IMR-90 (cell line): ENCODE measurements around the gene GBE1. TPM values are rescaled to one million over a fixed set of nuclear protein-coding genes. Genes with fewer than 3 reads are reported as not detected.

ENCODE experiments used
- ATAC-seq: fragments of 200-7000 bp; cut with Tn5 transposase; 2 replicates; pipeline ENCODE4 v1.9.1; 2020; ENCODE audit warnings: low read depth, mild to moderate bottlenecking, moderate library complexity
- BruUV-seq: library from RNA; stranded (reverse); fragments of 400-500 nt; replicated peaks from 2 replicates; lab custom pipeline; 2021; lab: Mats Ljungman, UMichigan
- CTCF ChIA-PET: fragments of 300-600 bp; formaldehyde crosslinking; extraction: SDS; loops from one replicate; lab custom pipeline; 2021; ENCODE audit warnings: antibody characterized with exemption; lab: Yijun Ruan, JAX
- POLR2A ChIA-PET: fragments of 300-600 bp; sonication (Branson Sonifier 250); formaldehyde crosslinking; loops from one replicate; lab custom pipeline; 2022; ENCODE audit warnings: antibody characterized with exemption; ENCODE audit not compliant: unreplicated experiment; lab: Charles Lee
- DNase-seq: peaks from one replicate; pipeline ENCODE4 v3.0.0; 2013
- H2AFZ ChIP-seq: replicated peaks from 2 replicates; pipeline ENCODE3; 2013; ENCODE audit warnings: low read length, mild to moderate bottlenecking; ENCODE audit not compliant: poor library complexity
- H2AK5ac ChIP-seq: 2 replicates; pipeline ENCODE4 v1.6.1; 2013; ENCODE audit warnings: low read depth, low read length, inconsistent platforms
- H2AK9ac ChIP-seq: replicated peaks from 2 replicates; pipeline ENCODE3; 2013; ENCODE audit warnings: mild to moderate bottlenecking, low read depth, low read length, moderate library complexity; ENCODE audit not compliant: poor library complexity
- H2BK120ac ChIP-seq: 2 replicates; pipeline ENCODE4 v1.6.1; 2013; ENCODE audit warnings: low read depth, low read length, inconsistent platforms
- H2BK15ac ChIP-seq: 3 replicates; pipeline ENCODE4 v1.6.1; 2013; ENCODE audit warnings: low read depth, low read length, inconsistent platforms
- H2BK20ac ChIP-seq: 2 replicates; pipeline ENCODE4 v1.6.1; 2013; ENCODE audit warnings: low read depth, mild to moderate bottlenecking, inconsistent platforms, low read length, moderate library complexity
- H2BK5ac ChIP-seq: 2 replicates; pipeline ENCODE4 v1.6.1; 2013; ENCODE audit warnings: mild to moderate bottlenecking, low read depth, low read length, inconsistent platforms; ENCODE audit not compliant: poor library complexity, severe bottlenecking
- H3K14ac ChIP-seq: replicated peaks from 2 replicates; pipeline ENCODE4 v1.6.1; 2013; ENCODE audit warnings: low read depth, low read length, inconsistent platforms
- H3K18ac ChIP-seq: 2 replicates; pipeline ENCODE4 v1.6.1; 2013; ENCODE audit warnings: low read depth, low read length, control low read depth
- H3K23ac ChIP-seq: 2 replicates; pipeline ENCODE4 v1.6.1; 2013; ENCODE audit warnings: low read depth, low read length, inconsistent platforms
- H3K27ac ChIP-seq: 2 replicates; pipeline ENCODE4 v1.5.1; 2013; ENCODE audit warnings: mild to moderate bottlenecking, control low read depth, low read length; ENCODE audit not compliant: insufficient read depth
- H3K27me3 ChIP-seq: 2 replicates; pipeline ENCODE4 v1.6.1; 2013; ENCODE audit warnings: low read length; ENCODE audit not compliant: control insufficient read depth, insufficient read depth
- H3K36me3 ChIP-seq: 2 replicates; pipeline ENCODE4 v1.6.1; 2013; ENCODE audit warnings: low read length, mixed read lengths; ENCODE audit not compliant: control insufficient read depth, insufficient read depth
- H3K4ac ChIP-seq: 2 replicates; pipeline ENCODE4 v1.6.1; 2013; ENCODE audit warnings: low read depth, low read length, inconsistent platforms
- H3K4me1 ChIP-seq: 2 replicates; pipeline ENCODE4 v1.6.1; 2013; ENCODE audit warnings: low read length, mixed read lengths; ENCODE audit not compliant: control insufficient read depth, insufficient read depth
- H3K4me2 ChIP-seq: 2 replicates; pipeline ENCODE4 v1.6.1; 2013; ENCODE audit warnings: low read depth, mild to moderate bottlenecking, control low read depth, low read length, moderate library complexity
- H3K4me3 ChIP-seq: 2 replicates; pipeline ENCODE4 v1.5.1; 2013; ENCODE audit warnings: low read depth, mild to moderate bottlenecking, control low read depth, low read length, moderate library complexity; ENCODE audit not compliant: insufficient read depth
- H3K56ac ChIP-seq: 2 replicates; pipeline ENCODE4 v1.6.1; 2013; ENCODE audit warnings: low read length, inconsistent platforms; ENCODE audit not compliant: insufficient read depth; ENCODE audit errors: extremely low read depth
- H3K79me1 ChIP-seq, 2 experiments: 2 replicates each; pipeline ENCODE4 v1.6.1; 2013; ENCODE audit warnings: low read length in 2 of 2, inconsistent platforms in 1 of 2, low read depth in 1 of 2
- H3K9ac ChIP-seq: 2 replicates; pipeline ENCODE4 v1.6.1; 2013; ENCODE audit warnings: low read depth, low read length, control low read depth
- H3K9me1 ChIP-seq: 2 replicates; pipeline ENCODE4 v1.6.1; 2013; ENCODE audit warnings: low read length, inconsistent platforms; ENCODE audit not compliant: insufficient read depth
- H3K9me3 ChIP-seq: 2 replicates; pipeline ENCODE4 v1.6.1; 2013; ENCODE audit warnings: low read length; ENCODE audit not compliant: control insufficient read depth, insufficient read depth
- H4K20me1 ChIP-seq: 2 replicates; pipeline ENCODE4 v1.6.1; 2013; ENCODE audit warnings: low read length, inconsistent platforms; ENCODE audit not compliant: insufficient read depth
- H4K5ac ChIP-seq: 2 replicates; pipeline ENCODE4 v1.6.1; 2013; ENCODE audit warnings: mild to moderate bottlenecking, low read depth, low read length, control low read depth
- H4K8ac ChIP-seq, 2 experiments: 2 replicates each; pipeline ENCODE4 v1.6.1; 2013; ENCODE audit warnings: low read depth in 2 of 2, low read length in 2 of 2, control low read depth in 1 of 2, inconsistent platforms in 1 of 2
- H4K91ac ChIP-seq: 2 replicates; pipeline ENCODE4 v1.6.1; 2013; ENCODE audit warnings: low read depth, low read length, inconsistent platforms; ENCODE audit not compliant: insufficient read depth
- BHLHE40 ChIP-seq: fragments of 150-350 bp; IDR thresholded peaks from 2 replicates; pipeline ENCODE4 v1.6.1; 2016; ENCODE audit warnings: mild to moderate bottlenecking, low read depth, low read length
- CHD1 ChIP-seq: IDR thresholded peaks from 2 replicates; pipeline ENCODE4 v1.6.1; 2012; ENCODE audit warnings: low read depth, low read length, improper control_type of control experiment
- MAFK ChIP-seq: IDR thresholded peaks from 2 replicates; pipeline ENCODE4 v1.6.1; 2012; ENCODE audit warnings: low read depth, low read length, improper control_type of control experiment
- MAZ ChIP-seq: IDR thresholded peaks from 2 replicates; pipeline ENCODE4 v1.6.1; 2012; ENCODE audit warnings: low read depth, mild to moderate bottlenecking, low read length, improper control_type of control experiment, moderate library complexity, borderline replicate concordance
- POLR2A ChIP-seq: IDR thresholded peaks from 2 replicates; pipeline ENCODE4 v1.6.1; 2012; ENCODE audit warnings: mild to moderate bottlenecking, low read depth, low read length
- RFX5 ChIP-seq: IDR thresholded peaks from 2 replicates; pipeline ENCODE4 v1.8.0; 2012; ENCODE audit warnings: low read depth, mild to moderate bottlenecking, low read length, moderate library complexity
- SMC3 ChIP-seq: fragments of 150-350 bp; IDR thresholded peaks from 2 replicates; pipeline ENCODE4 v1.6.1; 2016; ENCODE audit warnings: low read depth, mild to moderate bottlenecking, antibody characterized with exemption, low read length, moderate library complexity
- dilution Hi-C: fragments of 300-500 bp; cut with HindIII; formaldehyde crosslinking; loops from one replicate; pipeline ENCODE4 v1.14.3; 2018; ENCODE audit warnings: low sequenced_read_pairs; ENCODE audit not compliant: unreplicated experiment
- in situ Hi-C: fragments of 300-500 bp; cut with MboI; formaldehyde crosslinking; loops from 3 replicates; pipeline ENCODE4 v1.14.3; 2019; ENCODE audit warnings: low sequenced_read_pairs, inconsistent platforms, mixed read lengths
- intact Hi-C: fragments of 100-400 bp; cut with micrococcal nuclease; formaldehyde crosslinking; loops from 2 replicates; pipeline ENCODE4 v1.10.0; 2022
- polyA plus RNA-seq, 3 experiments: library from polyadenylated mRNA; depleted of rRNA; stranded (reverse); fragments of >200 nt; gene quantifications; 2 replicates each; pipeline ENCODE4 v1.2.3, GENCODE V29; 2012; ENCODE audit warnings: low replicate concordance in 1 of 3
- total RNA-seq: library from RNA; depleted of rRNA; stranded (reverse); fragments of >200 nt; gene quantifications from 2 replicates; pipeline ENCODE4 v1.2.3, GENCODE V29; 2012

Gene GBE1
- total and polyA plus RNA-seq, 2 of the 4 experiments (the other 2 are of a cell fraction) = 36.7 to 90.3 TPM

GRCh38 chr3:81518945-81519344 lies 242.5 kb downstream of the GBE1 start:
- H4K5ac ChIP-seq = no peak overlapping the region
- DNase-seq (no peak), ATAC-seq (no peak)
- no peak overlapping the region for H2BK120ac ChIP-seq
- no peak overlapping the region for H4K8ac ChIP-seq
- no peak overlapping the region for H3K4ac ChIP-seq
- no peaks in the 10 kb centered on the region for H3K4me1 ChIP-seq
- no peak overlapping the region for H2AK5ac ChIP-seq
- no peak overlapping the region for H2BK15ac ChIP-seq
- no peak overlapping the region for H2AK9ac ChIP-seq
- H3K14ac ChIP-seq = no peak overlapping the region
- no peak overlapping the region for H3K9ac ChIP-seq
- H3K4me2 ChIP-seq = no peak overlapping the region
- no peak overlapping the region for H2AFZ ChIP-seq
- H3K27ac ChIP-seq = no peak overlapping the region
- no peaks in the 10 kb centered on the region for H3K27me3 ChIP-seq
- 0 out of 2 replicates have a peak, but pooled peaks cover 1% of the 10 kb centered on the region for H3K36me3 ChIP-seq
- H3K9me3 ChIP-seq = no peaks in the 10 kb centered on the region
- H3K9me1 ChIP-seq = no peaks in the 10 kb centered on the region
- BruUV-seq = no TSS peak
- ChIA-PET CTCF (no interaction called here), POLR2A (no interaction called here)
- TF ChIP-seq MAFK (no peak), SMC3 (no peak), BHLHE40 (no peak), POLR2A (no peak), RFX5 (no peak), CHD1 (no peak), MAZ (no peak)
- no peak overlapping the region for H4K91ac ChIP-seq
- no peak overlapping the region for H3K23ac ChIP-seq
- no peak overlapping the region for H3K18ac ChIP-seq
- in situ Hi-C loops (no loop called here), dilution Hi-C loops (no loop called here), intact Hi-C loops (no loop called here)
- H2BK5ac ChIP-seq = no peak overlapping the region
- no peak overlapping the region for H2BK20ac ChIP-seq
- no peak overlapping the region for H3K56ac ChIP-seq
- H4K20me1 ChIP-seq = no peaks in the 10 kb centered on the region
- no peak overlapping the region for H3K4me3 ChIP-seq
- H3K79me1 ChIP-seq = peaks cover 0 to 3% of the 10 kb centered on the region in 2 experiments; a peak in 1 of 4 replicates
